GM12891 (cell line): ENCODE measurements around the gene KIF13A.

ENCODE experiments used
- PAX5 ChIP-seq: IDR thresholded peaks from 2 replicates; pipeline ENCODE4 v1.6.1; 2011; ENCODE audit warnings: low read length, moderate library complexity, mild to moderate bottlenecking; ENCODE audit not compliant: insufficient read depth, severe bottlenecking
- POLR2A ChIP-seq: IDR thresholded peaks from 2 replicates; pipeline ENCODE4 v1.6.1; 2011; ENCODE audit warnings: low read depth, low read length, control low read depth
- POLR2AphosphoS5 ChIP-seq: IDR thresholded peaks from 2 replicates; pipeline ENCODE4 v1.6.1; 2011; ENCODE audit warnings: low read depth, low read length, control low read depth
- POU2F2 ChIP-seq: IDR thresholded peaks from 2 replicates; pipeline ENCODE4 v1.6.1; 2011; ENCODE audit warnings: low read depth, mild to moderate bottlenecking, control low read depth, low read length, moderate library complexity

DNA sequence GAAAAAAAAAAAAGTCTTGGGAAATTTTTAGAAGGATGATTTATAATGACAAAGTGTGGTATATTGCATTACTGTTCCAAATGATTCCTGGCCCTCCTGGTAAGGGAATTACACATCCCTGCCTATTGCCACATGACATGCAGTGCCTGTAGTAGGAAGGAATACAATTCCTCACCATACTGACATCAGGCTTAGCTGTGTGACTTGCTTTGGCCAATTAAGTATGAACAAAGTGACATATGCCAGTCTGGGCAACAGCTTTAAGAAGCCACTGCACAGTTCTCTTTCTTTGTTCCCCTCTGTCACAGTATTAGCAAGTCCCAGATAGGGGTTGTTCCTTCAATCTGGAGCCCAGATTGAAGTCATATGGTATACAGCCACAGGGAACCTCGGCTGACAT is 100.5 kb downstream of the KIF13A start:
- TF ChIP-seq POLR2A (no peak), PAX5 (no peak), POU2F2 (no peak), POLR2AphosphoS5 (no peak)
